PC-9 (cell line): Measurements from ENCODE around the gene CETP.

Source experiments
- EZH2 ChIP-seq: fragments of 200-600 bp; sonication (generic); IDR thresholded peaks from 2 replicates; pipeline ENCODE4 v1.8.0; 2017; ENCODE audit warnings: antibody characterized with exemption, low read depth
- TF ChIP-seq, protein P1 (sequence below): fragments of 200-600 bp; sonication (generic); conservative IDR thresholded peaks from 2 replicates; pipeline ENCODE4 v1.6.1; 2017; ENCODE audit warnings: mixed run types, antibody characterized with exemption, mild to moderate bottlenecking, moderate library complexity

GRCh38 chr16:56961851-56962281 is at the start of gene CETP:
- no peak for TF ChIP-seq EZH2
- TF ChIP-seq, protein P1, sequence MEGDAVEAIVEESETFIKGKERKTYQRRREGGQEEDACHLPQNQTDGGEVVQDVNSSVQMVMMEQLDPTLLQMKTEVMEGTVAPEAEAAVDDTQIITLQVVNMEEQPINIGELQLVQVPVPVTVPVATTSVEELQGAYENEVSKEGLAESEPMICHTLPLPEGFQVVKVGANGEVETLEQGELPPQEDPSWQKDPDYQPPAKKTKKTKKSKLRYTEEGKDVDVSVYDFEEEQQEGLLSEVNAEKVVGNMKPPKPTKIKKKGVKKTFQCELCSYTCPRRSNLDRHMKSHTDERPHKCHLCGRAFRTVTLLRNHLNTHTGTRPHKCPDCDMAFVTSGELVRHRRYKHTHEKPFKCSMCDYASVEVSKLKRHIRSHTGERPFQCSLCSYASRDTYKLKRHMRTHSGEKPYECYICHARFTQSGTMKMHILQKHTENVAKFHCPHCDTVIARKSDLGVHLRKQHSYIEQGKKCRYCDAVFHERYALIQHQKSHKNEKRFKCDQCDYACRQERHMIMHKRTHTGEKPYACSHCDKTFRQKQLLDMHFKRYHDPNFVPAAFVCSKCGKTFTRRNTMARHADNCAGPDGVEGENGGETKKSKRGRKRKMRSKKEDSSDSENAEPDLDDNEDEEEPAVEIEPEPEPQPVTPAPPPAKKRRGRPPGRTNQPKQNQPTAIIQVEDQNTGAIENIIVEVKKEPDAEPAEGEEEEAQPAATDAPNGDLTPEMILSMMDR, result no peak
